WERI-Rb-1 (cell line): Measurements from ENCODE around the gene IFT27.

Experiments
- DNase-seq: peaks from one replicate; pipeline ENCODE4 v3.0.0-alpha.2; 2020
- H3K27ac ChIP-seq: fragments of 250-450 bp; sonication (Bioruptor Pico); 2 replicates; pipeline ENCODE4 v1.5.1; 2020; ENCODE audit warnings: mild to moderate bottlenecking, moderate library complexity
- H3K27me3 ChIP-seq: fragments of 250-450 bp; sonication (Bioruptor Pico); 2 replicates; pipeline ENCODE4 v1.5.1; 2021; ENCODE audit warnings: mild to moderate bottlenecking, low read depth, moderate library complexity; ENCODE audit not compliant: insufficient read depth, severe bottlenecking
- H3K36me3 ChIP-seq: fragments of 250-450 bp; sonication (Bioruptor Pico); 2 replicates; pipeline ENCODE4 v1.5.1; 2020; ENCODE audit warnings: mild to moderate bottlenecking, moderate library complexity
- H3K4me3 ChIP-seq: 2 replicates; pipeline ENCODE4 v1.5.1; 2011; ENCODE audit warnings: low read depth, mild to moderate bottlenecking, control low read depth, low read length
- H3K9me3 ChIP-seq: fragments of 250-450 bp; sonication (Bioruptor Pico); 2 replicates; pipeline ENCODE4 v1.5.1; 2021; ENCODE audit warnings: mild to moderate bottlenecking, moderate library complexity; ENCODE audit not compliant: severe bottlenecking
- CTCF ChIP-seq: IDR thresholded peaks from 2 replicates; pipeline ENCODE4 v1.5.1; 2011; ENCODE audit warnings: low read depth, mild to moderate bottlenecking, control low read depth, inconsistent platforms, low read length

Gene IFT27

GRCh38 chr22:36729321-36729720, 46.6 kb downstream of the IFT27 start:
- H3K27me3 ChIP-seq: peaks cover 92% of the 10 kb centered on the region
- no peak for TF ChIP-seq CTCF
- DNase-seq: no peak
- H3K27ac ChIP-seq: no peak overlapping the region
- no peak overlapping the region for H3K4me3 ChIP-seq
- H3K36me3 ChIP-seq: no peaks in the 10 kb centered on the region
- H3K9me3 ChIP-seq: no peaks in the 10 kb centered on the region

- DNase-seq: no peak
- Histone ChIP-seq H3K27ac (no peak overlapping the region), H3K36me3 (no peaks in the 10 kb centered on the region), H3K27me3 (peaks cover 92% of the 10 kb centered on the region), H3K9me3 (no peaks in the 10 kb centered on the region), H3K4me3 (no peak overlapping the region)
- no peak for TF ChIP-seq CTCF
Observed at GRCh38 chr22:36728505-36728904, 47.4 kb downstream of the IFT27 start.

GRCh38 chr22:36727927-36728488, 47.9 kb downstream of the IFT27 start:
- no peaks in the 10 kb centered on the region for H3K36me3 ChIP-seq
- no peaks in the 10 kb centered on the region for H3K9me3 ChIP-seq
- H3K27ac ChIP-seq: no peak overlapping the region
- TF ChIP-seq CTCF: no peak
- no peak for DNase-seq
- peaks cover 91% of the 10 kb centered on the region for H3K27me3 ChIP-seq
- H3K4me3 ChIP-seq: no peak overlapping the region

GRCh38 chr22:36727110-36727509, 48.8 kb downstream of the IFT27 start:
- Histone ChIP-seq H3K9me3 (no peaks in the 10 kb centered on the region), H3K27me3 (peaks cover 89% of the 10 kb centered on the region), H3K4me3 (no peak overlapping the region), H3K36me3 (no peaks in the 10 kb centered on the region), H3K27ac (no peak overlapping the region)
- no peak for TF ChIP-seq CTCF
- no peak for DNase-seq

- Histone ChIP-seq H3K36me3 (no peaks in the 10 kb centered on the region), H3K9me3 (no peaks in the 10 kb centered on the region), H3K27ac (no peak overlapping the region), H3K4me3 (no peak overlapping the region), H3K27me3 (peaks cover 90% of the 10 kb centered on the region)
- TF ChIP-seq CTCF: no peak
- DNase-seq: no peak
Observed at GRCh38 chr22:36726007-36726380, 49.9 kb downstream of the IFT27 start.

GRCh38 chr22:36725366-36726006, 50.4 kb downstream of the IFT27 start:
- Histone ChIP-seq H3K9me3 (no peaks in the 10 kb centered on the region), H3K36me3 (no peaks in the 10 kb centered on the region), H3K27ac (no peak overlapping the region), H3K4me3 (no peak overlapping the region), H3K27me3 (peaks cover 91% of the 10 kb centered on the region)
- no peak for TF ChIP-seq CTCF
- DNase-seq: no peak
